ENCODE measurements around the gene NPR2. TPM values are rescaled to one million over a fixed set of nuclear protein-coding genes. Genes with fewer than 3 reads are reported as not detected.

The NPR2 gene
- total RNA-seq, 6 experiments from 2014 or later = 2.8 to 34.5 (median 13.1) TPM

DNA sequence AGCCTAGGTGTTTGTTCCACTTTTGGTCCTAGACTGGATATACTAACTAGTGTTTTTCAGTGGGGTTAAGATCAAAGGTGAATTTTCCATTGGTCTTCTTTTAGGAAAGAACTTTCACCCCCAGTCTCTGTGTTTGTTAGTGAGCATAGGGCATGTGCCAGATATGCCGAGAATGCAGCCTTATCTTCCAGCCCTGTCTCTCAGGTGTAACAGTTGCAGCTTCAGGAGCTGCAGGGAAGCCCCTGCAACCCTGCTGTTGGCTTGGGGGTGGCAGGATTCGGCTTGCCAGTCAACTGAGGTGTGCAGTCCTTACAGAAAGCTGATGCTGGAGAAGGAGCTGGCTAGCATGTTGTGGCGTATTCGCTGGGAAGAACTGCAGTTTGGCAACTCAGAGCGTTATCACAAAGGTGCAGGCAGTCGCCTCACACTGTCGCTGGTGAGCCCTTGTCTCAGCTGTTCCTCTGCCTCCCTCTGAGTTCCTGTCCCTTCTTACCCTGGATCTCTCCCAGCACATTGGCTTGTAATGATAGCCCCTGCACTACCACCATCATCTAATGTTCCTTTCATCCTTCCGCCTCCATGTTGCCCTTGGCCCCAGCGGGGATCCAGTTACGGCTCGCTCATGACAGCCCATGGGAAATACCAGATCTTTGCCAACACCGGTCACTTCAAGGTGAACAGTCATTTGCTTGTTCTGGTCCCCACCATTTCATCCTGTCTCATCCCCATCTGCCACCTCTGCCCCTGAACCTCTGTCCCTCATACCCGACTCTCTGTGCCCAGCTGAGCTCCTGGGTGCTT is 10.1 kb downstream of the NPR2 start:
- H3K27me3 ChIP-seq = no peaks in the 10 kb centered on the region
- intact Hi-C loops (cut with DNase I) = no loop called here
- H3K4me1 ChIP-seq = peaks cover 0 to 13% (median 2%) of the 10 kb centered on the region in 4 donors
- H3K36me3 ChIP-seq = peaks cover 0 to 7% (median 6%) of the 10 kb centered on the region in 4 donors
- TF ChIP-seq, protein P1, sequence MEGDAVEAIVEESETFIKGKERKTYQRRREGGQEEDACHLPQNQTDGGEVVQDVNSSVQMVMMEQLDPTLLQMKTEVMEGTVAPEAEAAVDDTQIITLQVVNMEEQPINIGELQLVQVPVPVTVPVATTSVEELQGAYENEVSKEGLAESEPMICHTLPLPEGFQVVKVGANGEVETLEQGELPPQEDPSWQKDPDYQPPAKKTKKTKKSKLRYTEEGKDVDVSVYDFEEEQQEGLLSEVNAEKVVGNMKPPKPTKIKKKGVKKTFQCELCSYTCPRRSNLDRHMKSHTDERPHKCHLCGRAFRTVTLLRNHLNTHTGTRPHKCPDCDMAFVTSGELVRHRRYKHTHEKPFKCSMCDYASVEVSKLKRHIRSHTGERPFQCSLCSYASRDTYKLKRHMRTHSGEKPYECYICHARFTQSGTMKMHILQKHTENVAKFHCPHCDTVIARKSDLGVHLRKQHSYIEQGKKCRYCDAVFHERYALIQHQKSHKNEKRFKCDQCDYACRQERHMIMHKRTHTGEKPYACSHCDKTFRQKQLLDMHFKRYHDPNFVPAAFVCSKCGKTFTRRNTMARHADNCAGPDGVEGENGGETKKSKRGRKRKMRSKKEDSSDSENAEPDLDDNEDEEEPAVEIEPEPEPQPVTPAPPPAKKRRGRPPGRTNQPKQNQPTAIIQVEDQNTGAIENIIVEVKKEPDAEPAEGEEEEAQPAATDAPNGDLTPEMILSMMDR (IDR thresholded peaks at IDR 0.05) = no peak
- TF ChIP-seq POLR2A (IDR thresholded peaks at IDR 0.05) = no peak
- peak overlapping the region in 2 of 3 donors; percentile 40 to 63 for H3K27ac ChIP-seq
- WGBS (ENCODE audit: insufficient coverage, low coverage, low lambda C conversion rate, missing lambda C conversion rate) = 47% methylated on average over 9 of the region's 13 CpGs
- DNase-seq = peak in 1 of 3 donors; percentile 31
- ATAC-seq = peak; percentile 75 to 88 (median 80)
- H3K4me3 ChIP-seq = no peak overlapping the region
- H3K9me3 ChIP-seq = no peaks in the 10 kb centered on the region

DNA sequence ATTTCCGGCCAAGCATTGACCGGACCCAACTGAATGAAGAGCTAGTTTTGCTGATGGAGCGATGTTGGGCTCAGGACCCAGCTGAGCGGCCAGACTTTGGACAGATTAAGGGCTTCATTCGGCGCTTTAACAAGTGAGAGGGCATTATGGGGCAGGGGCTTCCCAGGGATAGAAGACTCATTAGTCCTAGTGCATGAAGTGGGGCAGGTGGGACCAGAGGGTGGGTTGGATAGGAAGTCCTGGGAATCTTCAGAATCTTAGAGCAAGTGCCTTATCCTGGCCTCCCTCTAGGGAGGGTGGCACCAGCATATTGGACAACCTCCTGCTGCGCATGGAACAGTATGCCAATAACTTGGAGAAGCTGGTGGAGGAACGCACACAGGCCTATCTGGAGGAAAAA is 14.7 kb downstream of the NPR2 start:
- ATAC-seq = no peak
- WGBS (ENCODE audit: insufficient coverage, low coverage, low lambda C conversion rate, missing lambda C conversion rate) = 89% methylated on average over 4 of the region's 8 CpGs
- DNase-seq = peak in 1 of 3 donors; percentile 28
- no peak overlapping the region for H3K4me3 ChIP-seq
- no peaks in the 10 kb centered on the region for H3K27me3 ChIP-seq
- H3K36me3 ChIP-seq = peaks cover 0 to 19% (median 7%) of the 10 kb centered on the region in 4 donors
- no peak overlapping the region for H3K27ac ChIP-seq
- intact Hi-C loops (cut with DNase I) = no loop called here
- no peak for TF ChIP-seq POLR2A (IDR thresholded peaks at IDR 0.05)
- TF ChIP-seq, protein P1 (IDR thresholded peaks at IDR 0.05) = no peak
- peaks cover 0 to 10% (median 4%) of the 10 kb centered on the region in 4 donors for H3K4me1 ChIP-seq
- no peaks in the 10 kb centered on the region for H3K9me3 ChIP-seq

DNA sequence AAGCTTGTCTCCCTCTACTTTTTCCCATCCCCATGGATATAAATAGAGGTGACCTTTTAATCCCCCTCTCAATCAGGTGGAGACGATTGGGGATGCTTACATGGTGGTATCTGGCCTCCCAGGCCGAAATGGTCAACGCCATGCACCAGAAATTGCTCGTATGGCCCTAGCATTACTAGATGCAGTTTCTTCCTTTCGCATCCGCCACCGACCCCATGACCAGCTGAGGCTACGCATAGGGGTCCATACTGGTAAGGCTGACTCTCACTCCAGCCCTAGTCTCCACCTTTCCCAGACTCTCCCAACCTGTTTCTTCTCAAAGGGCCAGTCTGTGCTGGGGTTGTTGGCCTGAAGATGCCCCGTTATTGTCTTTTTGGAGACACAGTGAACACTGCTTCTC is 17.0 kb downstream of the NPR2 start:
- ATAC-seq = no peak
- no peak for TF ChIP-seq POLR2A (IDR thresholded peaks at IDR 0.05)
- TF ChIP-seq, protein P1 (IDR thresholded peaks at IDR 0.05) = no peak
- peaks cover 0 to 18% (median 6%) of the 10 kb centered on the region in 4 donors for H3K36me3 ChIP-seq
- peaks cover 0 to 21% (median 10%) of the 10 kb centered on the region in 4 donors for H3K4me1 ChIP-seq
- 88% methylated on average over 9 of the region's 9 CpGs for WGBS (ENCODE audit: insufficient coverage, low coverage, low lambda C conversion rate, missing lambda C conversion rate)
- no peak overlapping the region for H3K27ac ChIP-seq
- no peak for DNase-seq
- no peaks in the 10 kb centered on the region for H3K27me3 ChIP-seq
- H3K4me3 ChIP-seq = no peak overlapping the region
- intact Hi-C loops (cut with DNase I) = no loop called here
- no peaks in the 10 kb centered on the region for H3K9me3 ChIP-seq

DNA sequence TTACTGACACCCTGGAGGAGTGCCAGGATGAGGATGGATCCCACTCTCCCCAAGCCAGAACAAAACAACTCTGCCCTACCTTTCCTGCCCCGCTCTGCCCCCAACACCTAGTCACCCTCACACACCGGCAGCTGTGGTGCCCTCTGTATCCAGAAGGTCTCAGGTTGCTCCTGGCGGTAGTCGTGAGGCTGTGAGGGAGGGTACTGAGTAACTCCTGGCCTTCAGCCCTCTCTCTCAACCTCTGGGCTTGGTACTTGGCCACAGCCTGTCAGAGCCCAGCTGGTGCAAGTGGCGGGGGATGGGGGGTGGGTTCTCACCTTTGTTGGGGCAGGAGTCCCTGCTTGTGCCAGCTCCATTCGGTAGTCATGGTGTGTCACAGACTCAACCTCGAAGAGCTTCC is 18.7 kb downstream of the NPR2 start:
- intact Hi-C loops (cut with DNase I) = no loop called here
- no CpG with 5 or more reads among the region's 7 CpGs for WGBS (ENCODE audit: insufficient coverage, low coverage, low lambda C conversion rate, missing lambda C conversion rate)
- H3K36me3 ChIP-seq = peaks cover 0 to 13% (median 6%) of the 10 kb centered on the region in 4 donors

DNA sequence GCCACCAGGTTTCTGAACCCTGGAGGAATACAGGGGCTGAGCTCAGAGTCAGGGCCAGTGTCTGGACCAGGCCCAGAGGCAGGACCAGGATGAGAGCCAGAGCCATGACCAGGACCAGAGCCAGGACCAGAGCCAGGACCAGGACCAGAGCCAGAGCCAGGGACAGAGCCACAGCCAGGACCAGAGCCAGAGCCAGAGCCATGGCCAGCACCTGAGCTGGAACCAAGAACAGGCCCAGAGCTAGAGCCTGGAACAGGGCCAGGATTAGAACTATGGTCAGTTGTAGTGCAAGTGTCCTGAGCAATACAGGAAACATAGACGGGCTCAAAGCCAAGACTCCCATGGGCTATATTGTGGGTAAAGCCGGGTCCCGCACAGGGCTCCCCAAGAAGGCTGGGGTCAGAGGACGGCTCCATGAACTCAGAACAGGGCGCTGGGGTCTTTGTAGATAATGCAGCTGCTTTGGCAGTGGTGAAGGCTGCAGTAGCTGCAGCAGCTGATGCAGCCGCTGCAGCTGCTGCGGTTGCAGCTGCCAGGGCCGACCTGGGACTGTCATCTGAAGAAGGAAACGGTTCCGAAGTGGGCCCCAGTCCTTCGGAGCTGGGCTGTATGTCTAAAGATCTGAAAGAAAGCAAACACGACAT is 20.1 kb downstream of the NPR2 start:
- 6% methylated on average over 8 of the region's 12 CpGs for WGBS (ENCODE audit: insufficient coverage, low coverage, low lambda C conversion rate, missing lambda C conversion rate)
- peaks cover 0 to 27% (median 17%) of the 10 kb centered on the region in 4 donors for H3K4me1 ChIP-seq
- DNase-seq = peak; percentile 58 to 92 (median 87)
- H3K9me3 ChIP-seq = no peaks in the 10 kb centered on the region
- H3K36me3 ChIP-seq = peaks cover 0 to 13% (median under 1%) of the 10 kb centered on the region in 4 donors
- peak overlapping the region; percentile 23 to 59 (median 37) for H3K4me3 ChIP-seq
- intact Hi-C loops (cut with DNase I) = no loop called here
- H3K27ac ChIP-seq = peak overlapping the region in 2 of 3 donors; percentile 2 to 99
- TF ChIP-seq POLR2A (IDR thresholded peaks at IDR 0.05) = no peak
- TF ChIP-seq, protein P1 (IDR thresholded peaks at IDR 0.05) = no peak
- H3K27me3 ChIP-seq = no peaks in the 10 kb centered on the region
- ATAC-seq = peak; percentile 2 to 55 (median 40)

More for the DNA sequence above, 18.7 kb downstream of the NPR2 start:
- Histone ChIP-seq H3K27me3 (no peaks in the 10 kb centered on the region), H3K9me3 (no peaks in the 10 kb centered on the region), H3K4me1 (peaks cover 0 to 27% (median 17%) of the 10 kb centered on the region in 4 donors), H3K27ac (no peak overlapping the region), H3K4me3 (no peak overlapping the region)
- TF ChIP-seq POLR2A (IDR thresholded peaks at IDR 0.05) = no peak
- ATAC-seq = no peak
- DNase-seq = no peak
